BJ (cell line): ENCODE measurements around the gene OTP. TPM values are rescaled to one million over a fixed set of nuclear protein-coding genes. Genes with fewer than 3 reads are reported as not detected.

ENCODE experiments used
- CTCF ChIA-PET: fragments of 350-600 bp; formaldehyde crosslinking; extraction: SDS; loops from one replicate; lab custom pipeline; 2021; ENCODE audit warnings: antibody characterized with exemption, inconsistent platforms; lab: Yijun Ruan, JAX
- POLR2A ChIA-PET: fragments of 300-600 bp; sonication (Branson Sonifier 250); formaldehyde crosslinking; extraction: SDS; loops from one replicate; lab custom pipeline; 2021; ENCODE audit warnings: antibody characterized with exemption; lab: Charles Lee
- DNase-seq: peaks from one replicate; pipeline ENCODE4 v3.0.0-alpha.2; 2011; ENCODE audit warnings: low read depth
- H3K27me3 ChIP-seq: 2 replicates; pipeline ENCODE4 v1.6.0; 2011; ENCODE audit warnings: low read length; ENCODE audit not compliant: control insufficient read depth, insufficient read depth
- H3K36me3 ChIP-seq: 2 replicates; pipeline ENCODE4 v1.5.1; 2011; ENCODE audit warnings: low read length; ENCODE audit not compliant: control insufficient read depth, insufficient read depth
- H3K4me3 ChIP-seq: 2 replicates; pipeline ENCODE4 v1.5.1; 2011; ENCODE audit warnings: low read depth, mild to moderate bottlenecking, control low read depth, low read length
- polyA plus RNA-seq: library from polyadenylated mRNA; depleted of rRNA; stranded (reverse); fragments of >200 nt; gene quantifications from 2 replicates; pipeline ENCODE4 v1.2.3, GENCODE V29; 2011
- TF ChIP-seq, protein P1 (sequence below): IDR thresholded peaks from 2 replicates; pipeline ENCODE4 v1.5.1; 2011; ENCODE audit warnings: low read depth, mild to moderate bottlenecking, control low read depth, inconsistent platforms, low read length, moderate library complexity; ENCODE audit not compliant: insufficient read depth

OTP gene
- polyA plus RNA-seq, 1 experiment = not detected

DNA sequence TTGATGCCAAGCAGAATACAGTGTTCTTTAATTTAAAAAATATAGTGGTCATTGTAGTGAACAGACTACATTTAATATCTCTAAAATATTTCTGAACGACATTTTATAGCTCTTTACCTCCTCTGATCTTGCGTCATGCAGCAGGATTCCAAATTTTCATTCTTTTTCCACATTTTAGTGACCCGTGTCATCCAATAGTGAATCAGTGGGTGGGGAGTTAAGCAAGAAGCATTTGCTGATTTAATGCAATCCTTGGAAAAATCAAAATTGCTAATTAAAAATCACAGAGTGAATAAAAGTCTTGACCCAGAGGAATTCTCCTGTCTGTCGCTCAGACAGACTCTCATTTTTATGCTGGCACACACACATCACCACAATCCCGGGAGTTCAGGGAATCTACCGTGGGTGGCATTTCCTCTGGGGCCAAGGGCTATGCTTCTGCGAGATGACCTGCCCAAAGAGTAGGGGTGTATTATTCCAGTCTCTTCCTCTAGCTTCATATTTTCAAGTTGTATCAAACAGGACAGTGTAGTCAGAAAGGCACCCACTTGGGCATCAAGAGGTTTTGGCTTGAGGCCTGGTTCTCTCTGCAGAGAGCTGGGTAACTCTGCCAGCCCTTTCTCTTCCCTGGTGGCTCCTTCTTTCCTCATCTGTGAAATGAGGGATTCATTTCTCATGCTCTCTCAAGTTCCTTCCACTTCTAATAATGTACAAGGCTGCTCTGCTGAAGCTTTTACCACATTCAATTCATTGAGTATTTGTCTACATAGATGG lies 24.8 kb upstream of the OTP start:
- Histone ChIP-seq H3K4me3 (no peak overlapping the region), H3K36me3 (no peaks in the 10 kb centered on the region), H3K27me3 (peaks cover under 1% of the 10 kb centered on the region)
- ChIA-PET CTCF (interaction anchor here (0.6 to 1.4 kb wide), 2 partner anchors 17 to 510 kb away, joined by 3 to 5 read pairs; no protein-coding TSS in a partner anchor), POLR2A (no interaction called here)
- no peak for DNase-seq
- TF ChIP-seq, protein P1, sequence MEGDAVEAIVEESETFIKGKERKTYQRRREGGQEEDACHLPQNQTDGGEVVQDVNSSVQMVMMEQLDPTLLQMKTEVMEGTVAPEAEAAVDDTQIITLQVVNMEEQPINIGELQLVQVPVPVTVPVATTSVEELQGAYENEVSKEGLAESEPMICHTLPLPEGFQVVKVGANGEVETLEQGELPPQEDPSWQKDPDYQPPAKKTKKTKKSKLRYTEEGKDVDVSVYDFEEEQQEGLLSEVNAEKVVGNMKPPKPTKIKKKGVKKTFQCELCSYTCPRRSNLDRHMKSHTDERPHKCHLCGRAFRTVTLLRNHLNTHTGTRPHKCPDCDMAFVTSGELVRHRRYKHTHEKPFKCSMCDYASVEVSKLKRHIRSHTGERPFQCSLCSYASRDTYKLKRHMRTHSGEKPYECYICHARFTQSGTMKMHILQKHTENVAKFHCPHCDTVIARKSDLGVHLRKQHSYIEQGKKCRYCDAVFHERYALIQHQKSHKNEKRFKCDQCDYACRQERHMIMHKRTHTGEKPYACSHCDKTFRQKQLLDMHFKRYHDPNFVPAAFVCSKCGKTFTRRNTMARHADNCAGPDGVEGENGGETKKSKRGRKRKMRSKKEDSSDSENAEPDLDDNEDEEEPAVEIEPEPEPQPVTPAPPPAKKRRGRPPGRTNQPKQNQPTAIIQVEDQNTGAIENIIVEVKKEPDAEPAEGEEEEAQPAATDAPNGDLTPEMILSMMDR = no peak

DNA sequence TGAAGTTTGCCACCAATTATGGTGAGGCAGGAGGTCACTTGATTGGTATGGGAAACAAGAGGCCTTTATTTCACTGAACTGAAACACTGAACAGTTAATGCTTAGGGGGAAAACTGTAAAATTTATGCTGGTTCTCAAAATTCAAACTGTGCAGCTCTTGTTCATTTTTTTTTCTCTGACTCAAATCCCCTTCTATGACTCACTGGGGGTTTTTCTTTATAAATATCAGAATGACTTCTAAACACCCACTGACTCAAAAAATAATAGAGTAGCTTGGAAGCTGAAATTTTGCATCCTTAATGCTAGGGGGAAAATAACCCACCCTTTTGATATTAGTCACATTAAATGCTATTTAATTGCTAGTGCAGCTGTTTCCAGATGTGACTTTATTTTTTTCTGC lies 24.1 kb upstream of the OTP start:
- Histone ChIP-seq H3K27me3 (no peaks in the 10 kb centered on the region; the same call in 1 of the 2 replicates), H3K36me3 (no peaks in the 10 kb centered on the region), H3K4me3 (no peak overlapping the region)
- CTCF ChIA-PET = interaction anchor here (0.7 to 1.4 kb wide), 2 partner anchors 16 to 594 kb away, joined by 4 to 5 read pairs; no protein-coding TSS in a partner anchor
- POLR2A ChIA-PET = no interaction called here
- TF ChIP-seq, protein P1 = no peak
- no peak for DNase-seq

DNA sequence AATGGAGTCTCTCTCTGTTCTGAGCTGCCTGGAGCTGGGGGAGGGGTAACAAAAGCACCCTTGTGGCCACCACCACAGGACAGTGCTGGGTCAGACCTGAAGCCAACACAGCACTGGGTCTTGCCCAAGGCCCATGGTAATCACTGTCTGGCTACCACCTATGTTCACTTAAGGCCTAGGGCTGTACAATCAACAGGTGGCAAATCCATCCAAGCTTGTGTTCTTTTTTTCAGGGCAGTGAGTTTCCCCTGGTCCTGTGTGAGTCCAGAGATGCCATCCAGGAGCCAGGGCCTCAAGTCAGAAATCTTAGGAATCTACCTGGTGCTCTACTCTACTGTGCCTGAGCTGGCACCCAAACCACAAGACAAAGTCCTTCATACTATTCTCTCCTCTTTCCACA lies 20.1 kb upstream of the OTP start:
- ChIA-PET POLR2A (no interaction called here), CTCF (interaction anchor here (1.0 kb wide), 1 partner anchor 140 kb away, joined by 3 read pairs; no protein-coding TSS in a partner anchor)
- Histone ChIP-seq H3K4me3 (no peak overlapping the region), H3K27me3 (peaks cover 2% of the 10 kb centered on the region), H3K36me3 (no peaks in the 10 kb centered on the region)
- no peak for DNase-seq
- TF ChIP-seq, protein P1 = no peak

DNA sequence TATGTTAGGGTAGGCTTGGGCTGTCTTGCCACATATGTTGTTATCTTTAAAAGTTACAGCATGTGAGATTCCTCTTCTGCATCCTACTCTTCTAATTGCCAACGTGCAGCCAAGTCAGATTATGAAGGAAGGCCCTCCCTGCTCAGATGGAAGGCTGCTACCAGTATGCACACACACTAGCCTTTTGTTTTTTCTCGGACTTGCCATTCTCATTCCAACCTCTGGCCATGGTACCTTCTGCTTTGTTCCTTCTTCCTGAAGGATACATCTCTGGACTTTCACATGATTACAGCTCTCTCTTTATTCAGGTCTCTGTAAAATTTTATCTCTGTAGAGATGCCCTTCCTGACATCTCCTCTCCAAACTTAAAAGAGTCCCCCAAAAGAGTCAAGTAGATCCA lies 12.8 kb upstream of the OTP start:
- ChIA-PET POLR2A (no interaction called here), CTCF (no interaction called here)
- TF ChIP-seq, protein P1 = no peak
- no peak for DNase-seq
- Histone ChIP-seq H3K27me3 (peaks cover 16% of the 10 kb centered on the region), H3K36me3 (no peaks in the 10 kb centered on the region), H3K4me3 (no peak overlapping the region)

DNA sequence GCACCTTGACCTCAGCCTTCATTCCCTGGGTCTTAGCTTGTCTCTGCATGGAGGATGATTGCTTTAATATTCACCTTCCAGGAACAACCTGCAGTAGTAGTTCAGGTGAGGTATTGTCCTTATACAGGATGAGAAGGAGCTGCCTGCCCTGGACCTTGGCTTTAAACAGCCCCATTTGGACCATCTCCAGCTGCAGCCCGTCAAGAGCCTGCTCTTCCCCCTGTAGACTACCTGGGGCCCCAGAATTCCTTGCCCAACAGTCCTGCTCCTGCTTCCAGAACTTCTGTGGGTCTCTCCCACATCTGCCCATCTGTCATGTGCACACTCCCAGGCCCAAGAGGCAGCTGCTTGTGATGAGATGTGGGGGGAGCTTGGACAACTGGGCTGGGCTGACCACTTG lies 12.2 kb upstream of the OTP start:
- TF ChIP-seq, protein P1 = no peak
- peaks cover 21% of the 10 kb centered on the region for H3K27me3 ChIP-seq
- no peaks in the 10 kb centered on the region for H3K36me3 ChIP-seq
- POLR2A ChIA-PET = no interaction called here
- no peak for DNase-seq
- no peak overlapping the region for H3K4me3 ChIP-seq
- CTCF ChIA-PET = no interaction called here
